WTC11 (cell line): Measurements from ENCODE around the gene CGB7. TPM values are rescaled to one million over a fixed set of nuclear protein-coding genes. Genes with fewer than 3 reads are reported as not detected.

Experiments used
- ARID4B ChIP-seq: sonication (generic); formaldehyde crosslinking; IDR thresholded peaks from 2 replicates; pipeline ENCODE4 v1.8.0; 2023; ENCODE audit warnings: missing genetic modification reagents, mild to moderate bottlenecking, borderline replicate concordance
- CREM ChIP-seq: sonication (generic); formaldehyde crosslinking; IDR thresholded peaks from 2 replicates; pipeline ENCODE4 v1.8.1; 2022; ENCODE audit warnings: mild to moderate bottlenecking, missing genetic modification reagents, moderate library complexity
- E2F1 ChIP-seq: sonication (generic); formaldehyde crosslinking; IDR thresholded peaks from 2 replicates; pipeline ENCODE4 v1.8.0; 2022; ENCODE audit warnings: mild to moderate bottlenecking, missing genetic modification reagents
- E2F4 ChIP-seq: sonication (generic); formaldehyde crosslinking; IDR thresholded peaks from 2 replicates; pipeline ENCODE4 v1.8.1; 2022; ENCODE audit warnings: low read depth, mild to moderate bottlenecking, moderate library complexity, missing genetic modification reagents, borderline replicate concordance
- E2F5 ChIP-seq: sonication (generic); formaldehyde crosslinking; IDR thresholded peaks from 2 replicates; pipeline ENCODE4 v1.8.1; 2022; ENCODE audit warnings: mild to moderate bottlenecking, moderate library complexity, missing genetic modification reagents
- FOXK1 ChIP-seq: sonication (generic); formaldehyde crosslinking; IDR thresholded peaks from 2 replicates; pipeline ENCODE4 v1.8.0; 2022; ENCODE audit warnings: mild to moderate bottlenecking, moderate library complexity, missing genetic modification reagents
- FOXP1 ChIP-seq: sonication (generic); formaldehyde crosslinking; IDR thresholded peaks from 2 replicates; pipeline ENCODE4 v1.8.0; 2022; ENCODE audit warnings: missing genetic modification reagents, mild to moderate bottlenecking, moderate library complexity, borderline replicate concordance
- HMGXB4 ChIP-seq: sonication (generic); formaldehyde crosslinking; IDR thresholded peaks from 2 replicates; pipeline ENCODE4 v1.8.1; 2023; ENCODE audit warnings: mild to moderate bottlenecking, moderate library complexity, missing genetic modification reagents
- JUN ChIP-seq: sonication (generic); formaldehyde crosslinking; IDR thresholded peaks from 2 replicates; pipeline ENCODE4 v1.8.0; 2023; ENCODE audit warnings: mild to moderate bottlenecking, missing genetic modification reagents
- KAT7 ChIP-seq: sonication (generic); formaldehyde crosslinking; IDR thresholded peaks from 2 replicates; pipeline ENCODE4 v1.8.1; 2023; ENCODE audit warnings: missing genetic modification reagents, mild to moderate bottlenecking, borderline replicate concordance
- MAX ChIP-seq: sonication (generic); formaldehyde crosslinking; IDR thresholded peaks from 2 replicates; pipeline ENCODE4 v1.8.0; 2022; ENCODE audit warnings: mild to moderate bottlenecking, missing genetic modification reagents
- MYBL2 ChIP-seq: sonication (generic); formaldehyde crosslinking; IDR thresholded peaks from 2 replicates; pipeline ENCODE4 v1.8.1; 2023; ENCODE audit warnings: mild to moderate bottlenecking, moderate library complexity, missing genetic modification reagents
- NFE2L1 ChIP-seq: sonication (generic); formaldehyde crosslinking; IDR thresholded peaks from 2 replicates; pipeline ENCODE4 v1.8.1; 2023; ENCODE audit warnings: missing genetic modification reagents
- SMAD3 ChIP-seq: sonication (generic); formaldehyde crosslinking; IDR thresholded peaks from 2 replicates; pipeline ENCODE4 v1.8.0; 2022; ENCODE audit warnings: missing genetic modification reagents, mild to moderate bottlenecking, borderline replicate concordance
- SP1 ChIP-seq: sonication (generic); formaldehyde crosslinking; conservative IDR thresholded peaks from 2 replicates; pipeline ENCODE4 v1.8.1; 2022; ENCODE audit warnings: missing genetic modification reagents
- TCF7 ChIP-seq: sonication (generic); formaldehyde crosslinking; IDR thresholded peaks from 2 replicates; pipeline ENCODE4 v1.8.0; 2022; ENCODE audit warnings: mild to moderate bottlenecking, low read depth, missing genetic modification reagents, moderate library complexity
- TEAD4 ChIP-seq: sonication (generic); formaldehyde crosslinking; IDR thresholded peaks from 2 replicates; pipeline ENCODE4 v1.8.0; 2022; ENCODE audit warnings: mild to moderate bottlenecking, missing genetic modification reagents
- ZBTB43 ChIP-seq: sonication (generic); formaldehyde crosslinking; IDR thresholded peaks from 2 replicates; pipeline ENCODE4 v1.8.1; 2023; ENCODE audit warnings: mild to moderate bottlenecking, missing genetic modification reagents
- ZNF138 ChIP-seq: sonication (generic); formaldehyde crosslinking; conservative IDR thresholded peaks from 2 replicates; pipeline ENCODE4 v1.8.1; 2022; ENCODE audit warnings: mild to moderate bottlenecking, moderate library complexity, missing genetic modification reagents
- total RNA-seq: library from RNA; stranded (reverse); gene quantifications from 3 replicates; pipeline ENCODE4 v1.2.3, GENCODE V29; 2021

Gene CGB7
- total RNA-seq, 1 experiment from 2014 or later, result 1.6 TPM

- peak; percentile 84; the same call in 1 of the 2 replicates for TF ChIP-seq E2F4 (CRISPR knock-in tag)
- no peak for TF ChIP-seq ZNF138 (CRISPR knock-in tag)
- TF ChIP-seq MAX (CRISPR knock-in tag), result peak; percentile 85
- peak; percentile 81 for TF ChIP-seq NFE2L1 (CRISPR knock-in tag)
- peak; percentile 82; the same call in 1 of the 2 replicates for TF ChIP-seq JUN (CRISPR knock-in tag)
- TF ChIP-seq FOXP1 (CRISPR knock-in tag), result peak; percentile 97
- peak; percentile 97 for TF ChIP-seq SP1 (CRISPR knock-in tag)
- TF ChIP-seq ARID4B, result peak; percentile 88; the same call in 1 of the 2 replicates
- TF ChIP-seq TEAD4 (CRISPR knock-in tag), result peak; percentile 66; the same call in 1 of the 2 replicates
- TF ChIP-seq KAT7 (CRISPR knock-in tag), result 0 out of 2 replicates have a peak, but pooled peaks have one; percentile 64
- TF ChIP-seq TCF7, result peak; percentile 84; the same call in 1 of the 2 replicates
- peak; percentile 43; the same call in 1 of the 2 replicates for TF ChIP-seq CREM (CRISPR knock-in tag)
- 0 out of 2 replicates have a peak, but pooled peaks have one; percentile 26 for TF ChIP-seq SMAD3 (CRISPR knock-in tag)
- peak; percentile 89; the same call in 1 of the 2 replicates for TF ChIP-seq HMGXB4 (CRISPR knock-in tag)
- peak; percentile 90 for TF ChIP-seq MYBL2 (CRISPR knock-in tag)
- peak; percentile 95 for TF ChIP-seq ZBTB43 (CRISPR knock-in tag)
- TF ChIP-seq E2F5, result peak; percentile 82
- no peak for TF ChIP-seq E2F1 (CRISPR knock-in tag)
- peak; percentile 98 for TF ChIP-seq FOXK1 (CRISPR knock-in tag)
- TF ChIP-seq, all 79 proteins: peak for 20
Measured at GRCh38 chr19:49085020-49085867, 27.7 kb upstream of the CGB7 start, which contains the start of gene SNRNP70 (continued).
